RWPE1 (cell line): ENCODE measurements around the gene SULT1E1.

Source experiments
- CTCF ChIA-PET: fragments of 350-600 bp; sonication (Branson Sonifier 250); formaldehyde crosslinking; extraction: SDS; loops from one replicate; lab custom pipeline; 2021; lab: Yijun Ruan, JAX
- POLR2A ChIA-PET: fragments of 400-600 bp; formaldehyde crosslinking; extraction: SDS; loops from one replicate; lab custom pipeline; 2020; ENCODE audit warnings: antibody characterized with exemption; ENCODE audit not compliant: low non-redundant PET; lab: Yijun Ruan, JAX
- DNase-seq: peaks from one replicate; pipeline ENCODE4 v3.0.0; 2012; ENCODE audit warnings: low spot score
- H3K27ac ChIP-seq: fragments of 450-650 bp; 2 replicates; pipeline ENCODE4 v1.5.1; 2017
- TF ChIP-seq, protein P1 (sequence below): fragments of 450-650 bp; conservative IDR thresholded peaks from 2 replicates; pipeline ENCODE4 v1.5.1; 2017; ENCODE audit warnings: low read depth, mild to moderate bottlenecking

SULT1E1 gene

DNA sequence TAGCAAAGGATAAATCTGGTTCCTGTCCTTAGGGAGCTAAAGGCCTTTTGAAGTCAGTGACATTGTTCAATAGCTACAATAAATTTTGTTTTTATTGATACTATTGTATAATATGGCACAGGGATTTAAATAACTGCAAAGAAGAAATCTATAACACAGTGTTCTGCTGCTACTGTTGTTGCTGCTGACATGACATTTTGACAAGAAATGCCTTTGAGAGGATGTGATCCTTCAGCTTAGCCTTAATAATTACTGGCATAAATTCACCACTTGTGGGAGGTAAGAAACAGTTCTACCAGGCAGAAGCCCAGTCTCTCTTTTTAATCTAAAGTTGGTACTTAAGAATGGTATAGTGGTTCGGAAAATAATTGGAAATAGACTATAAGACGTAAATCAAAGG is 4.1 kb downstream of the SULT1E1 start:
- no peak overlapping the region for H3K27ac ChIP-seq
- DNase-seq: no peak
- POLR2A ChIA-PET: no interaction called here
- CTCF ChIA-PET: no interaction called here
- TF ChIP-seq, protein P1, sequence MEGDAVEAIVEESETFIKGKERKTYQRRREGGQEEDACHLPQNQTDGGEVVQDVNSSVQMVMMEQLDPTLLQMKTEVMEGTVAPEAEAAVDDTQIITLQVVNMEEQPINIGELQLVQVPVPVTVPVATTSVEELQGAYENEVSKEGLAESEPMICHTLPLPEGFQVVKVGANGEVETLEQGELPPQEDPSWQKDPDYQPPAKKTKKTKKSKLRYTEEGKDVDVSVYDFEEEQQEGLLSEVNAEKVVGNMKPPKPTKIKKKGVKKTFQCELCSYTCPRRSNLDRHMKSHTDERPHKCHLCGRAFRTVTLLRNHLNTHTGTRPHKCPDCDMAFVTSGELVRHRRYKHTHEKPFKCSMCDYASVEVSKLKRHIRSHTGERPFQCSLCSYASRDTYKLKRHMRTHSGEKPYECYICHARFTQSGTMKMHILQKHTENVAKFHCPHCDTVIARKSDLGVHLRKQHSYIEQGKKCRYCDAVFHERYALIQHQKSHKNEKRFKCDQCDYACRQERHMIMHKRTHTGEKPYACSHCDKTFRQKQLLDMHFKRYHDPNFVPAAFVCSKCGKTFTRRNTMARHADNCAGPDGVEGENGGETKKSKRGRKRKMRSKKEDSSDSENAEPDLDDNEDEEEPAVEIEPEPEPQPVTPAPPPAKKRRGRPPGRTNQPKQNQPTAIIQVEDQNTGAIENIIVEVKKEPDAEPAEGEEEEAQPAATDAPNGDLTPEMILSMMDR: no peak

DNA sequence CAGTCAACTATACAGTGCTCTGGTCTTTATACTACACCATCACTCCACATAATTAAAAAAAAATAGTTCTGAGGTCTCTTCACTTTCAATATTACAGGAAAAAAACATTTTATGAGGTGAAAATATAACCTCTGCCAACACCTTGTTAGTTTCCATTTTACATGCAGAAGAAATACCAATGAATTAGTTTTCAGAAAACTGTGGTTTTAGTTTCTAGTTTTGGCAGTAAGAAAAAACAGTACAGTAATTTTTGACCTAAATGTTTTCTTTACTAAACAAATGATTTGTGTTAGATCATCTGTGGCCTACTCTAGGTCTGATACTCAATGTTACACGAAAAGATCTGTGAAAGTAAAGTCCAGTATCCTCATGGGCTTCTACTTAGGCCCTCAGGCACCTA is 10.0 kb downstream of the SULT1E1 start:
- ChIA-PET CTCF (no interaction called here), POLR2A (no interaction called here)
- DNase-seq: no peak
- TF ChIP-seq, protein P1: no peak
- H3K27ac ChIP-seq: no peak overlapping the region

DNA sequence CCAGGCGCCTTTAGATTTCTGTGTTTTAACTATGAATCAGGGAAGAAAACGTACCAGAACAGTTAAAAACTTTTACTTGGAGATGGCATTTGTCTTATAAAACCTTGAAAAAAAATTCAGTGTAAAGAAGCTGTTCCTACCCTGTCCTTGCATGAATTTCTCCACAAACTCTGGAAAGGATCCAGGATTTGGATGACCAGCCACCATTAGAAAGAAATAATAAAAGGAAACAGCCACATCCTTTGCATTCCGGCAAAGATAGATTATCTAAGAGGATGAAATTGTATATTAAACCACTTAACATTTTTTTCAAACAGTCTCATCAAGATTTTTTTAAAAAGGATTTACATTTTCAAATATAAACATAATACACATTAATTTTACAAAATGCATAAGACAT is 10.6 kb downstream of the SULT1E1 start:
- no peak overlapping the region for H3K27ac ChIP-seq
- DNase-seq: no peak
- ChIA-PET POLR2A (no interaction called here), CTCF (no interaction called here)
- TF ChIP-seq, protein P1: no peak

DNA sequence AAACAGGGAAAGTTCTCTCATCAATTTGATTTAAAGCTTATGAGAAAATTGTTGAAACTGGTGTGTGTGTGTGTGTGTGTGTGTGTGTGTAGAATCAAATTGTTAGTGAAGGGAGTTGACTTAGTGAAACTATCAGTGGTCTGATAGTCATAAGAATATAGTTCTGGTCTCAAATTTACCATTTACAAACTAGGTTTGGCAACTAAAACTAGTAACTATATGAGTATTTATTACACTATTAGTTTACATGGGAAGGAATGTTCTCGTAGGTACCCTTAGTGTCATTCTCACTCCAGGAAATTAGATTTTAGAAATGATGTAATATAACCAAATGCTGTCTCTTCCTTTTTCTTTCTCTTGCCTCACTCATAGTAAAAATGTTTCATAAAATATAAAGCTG is 11.9 kb downstream of the SULT1E1 start:
- H3K27ac ChIP-seq: no peak overlapping the region
- DNase-seq: no peak
- CTCF ChIA-PET: interaction anchor here (0.7 kb wide), 1 partner anchor 17 kb away, joined by 5 read pairs; no protein-coding TSS in a partner anchor
- TF ChIP-seq, protein P1: no peak
- POLR2A ChIA-PET: no interaction called here

DNA sequence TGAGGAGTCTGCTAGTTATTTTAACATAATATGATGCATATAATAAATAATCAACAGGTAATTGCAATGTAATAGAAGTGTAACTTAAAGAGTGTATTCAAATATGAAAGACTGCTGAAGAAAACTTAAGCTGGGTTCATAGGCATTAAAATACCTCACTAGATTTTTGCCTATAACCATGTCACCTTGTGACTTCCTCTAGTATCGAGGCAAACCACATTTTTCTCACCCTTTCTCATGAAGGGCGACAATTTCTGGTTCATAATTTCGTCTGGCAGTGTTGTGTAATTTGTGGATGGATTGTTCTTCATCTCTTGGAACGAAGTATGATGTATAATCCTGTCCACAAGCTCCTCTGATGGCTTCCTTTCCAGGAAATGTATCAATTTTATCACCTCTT is 16.0 kb downstream of the SULT1E1 start:
- CTCF ChIA-PET: no interaction called here
- POLR2A ChIA-PET: no interaction called here
- no peak overlapping the region for H3K27ac ChIP-seq
- DNase-seq: no peak
- TF ChIP-seq, protein P1: no peak

DNA sequence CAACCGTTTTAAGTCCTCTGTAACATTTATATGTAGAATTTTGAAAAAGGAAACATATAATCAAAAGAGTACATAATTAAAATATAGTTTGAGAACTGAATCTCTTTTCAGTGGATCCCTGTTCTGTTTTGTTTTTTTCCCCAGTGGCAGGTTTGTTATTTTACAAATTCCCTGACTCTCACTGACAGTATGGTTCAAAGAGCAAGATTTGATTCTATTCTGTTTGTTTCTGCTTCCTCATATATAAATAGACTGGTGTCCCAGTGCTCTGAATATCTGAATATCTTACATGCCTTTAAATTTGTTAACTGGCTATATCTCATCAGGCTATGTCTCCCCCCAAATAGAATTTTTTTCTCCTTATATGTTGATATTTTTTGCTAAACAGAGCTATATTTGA is 16.6 kb downstream of the SULT1E1 start:
- TF ChIP-seq, protein P1: no peak
- DNase-seq: no peak
- no peak overlapping the region for H3K27ac ChIP-seq
- POLR2A ChIA-PET: no interaction called here
- CTCF ChIA-PET: no interaction called here

DNA sequence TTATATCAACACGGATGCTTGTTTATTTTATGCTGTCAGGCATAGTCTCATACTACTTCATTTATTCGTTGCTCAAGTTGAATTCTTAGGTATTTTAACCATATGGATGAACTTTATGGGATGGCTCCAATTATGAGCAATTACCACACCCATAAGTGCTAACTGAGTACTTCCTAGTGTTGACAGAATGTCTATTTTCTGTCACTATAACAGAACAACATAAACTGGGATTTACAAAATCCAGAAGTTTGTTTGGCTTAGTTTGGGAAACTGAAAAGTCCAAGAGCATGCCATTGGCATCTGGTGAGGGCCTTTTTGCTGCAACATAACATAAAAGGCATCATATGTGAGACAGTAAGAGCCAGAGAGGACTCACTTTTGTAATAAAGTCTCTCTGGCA is 21.0 kb downstream of the SULT1E1 start:
- POLR2A ChIA-PET: no interaction called here
- CTCF ChIA-PET: no interaction called here
- TF ChIP-seq, protein P1: no peak
- no peak for DNase-seq
- H3K27ac ChIP-seq: no peak overlapping the region
